KMS-11 (cell line): Measurements from ENCODE around the gene PPFIA1.

Experiments used
- H2AFZ ChIP-seq: fragments of 200-600 bp; sonication (generic); 2 replicates; pipeline ENCODE4 v1.6.1; 2016; ENCODE audit warnings: antibody characterized with exemption, mixed run types, low read depth
- H3K27ac ChIP-seq: fragments of 200-600 bp; sonication (generic); 2 replicates; pipeline ENCODE4 v1.6.1; 2016; ENCODE audit warnings: mild to moderate bottlenecking, mixed run types
- H3K27me3 ChIP-seq: fragments of 200-600 bp; sonication (generic); 2 replicates; pipeline ENCODE4 v1.6.1; 2017; ENCODE audit warnings: mild to moderate bottlenecking, low read depth, mixed run types, moderate library complexity; ENCODE audit not compliant: insufficient read depth
- H3K36me3 ChIP-seq: fragments of 200-600 bp; sonication (generic); 2 replicates; pipeline ENCODE4 v1.6.1; 2017; ENCODE audit warnings: mild to moderate bottlenecking, mixed run types; ENCODE audit not compliant: insufficient read depth
- H3K4me1 ChIP-seq: fragments of 200-600 bp; sonication (generic); 2 replicates; pipeline ENCODE4 v1.6.1; 2016; ENCODE audit warnings: mild to moderate bottlenecking, low read depth, mixed run types; ENCODE audit not compliant: poor library complexity, severe bottlenecking
- H3K4me2 ChIP-seq: fragments of 200-600 bp; sonication (generic); 2 replicates; pipeline ENCODE4 v1.7.0; 2016; ENCODE audit warnings: mild to moderate bottlenecking, mixed run types
- H3K4me3 ChIP-seq: fragments of 200-600 bp; sonication (generic); IDR thresholded peaks from 2 replicates; pipeline ENCODE4 v1.6.1; 2017; ENCODE audit warnings: low read depth, low read length, mixed read lengths; ENCODE audit not compliant: insufficient read depth
- H3K79me2 ChIP-seq: fragments of 200-600 bp; sonication (generic); 2 replicates; pipeline ENCODE4 v1.6.1; 2016; ENCODE audit warnings: low read depth, mixed run types; ENCODE audit not compliant: insufficient read depth
- H3K9ac ChIP-seq: fragments of 200-600 bp; sonication (generic); 2 replicates; pipeline ENCODE4 v1.6.1; 2016; ENCODE audit warnings: mild to moderate bottlenecking, mixed run types
- H4K20me1 ChIP-seq: fragments of 200-600 bp; sonication (generic); 2 replicates; pipeline ENCODE4 v1.6.1; 2016; ENCODE audit warnings: mild to moderate bottlenecking, mixed run types; ENCODE audit not compliant: insufficient read depth
- TF ChIP-seq, protein P1 (sequence below): fragments of 200-600 bp; sonication (generic); conservative IDR thresholded peaks from 2 replicates; pipeline ENCODE4 v1.6.1; 2017; ENCODE audit warnings: low read depth, mild to moderate bottlenecking, antibody characterized with exemption, low read length, moderate library complexity, mixed read lengths

PPFIA1 gene

DNA sequence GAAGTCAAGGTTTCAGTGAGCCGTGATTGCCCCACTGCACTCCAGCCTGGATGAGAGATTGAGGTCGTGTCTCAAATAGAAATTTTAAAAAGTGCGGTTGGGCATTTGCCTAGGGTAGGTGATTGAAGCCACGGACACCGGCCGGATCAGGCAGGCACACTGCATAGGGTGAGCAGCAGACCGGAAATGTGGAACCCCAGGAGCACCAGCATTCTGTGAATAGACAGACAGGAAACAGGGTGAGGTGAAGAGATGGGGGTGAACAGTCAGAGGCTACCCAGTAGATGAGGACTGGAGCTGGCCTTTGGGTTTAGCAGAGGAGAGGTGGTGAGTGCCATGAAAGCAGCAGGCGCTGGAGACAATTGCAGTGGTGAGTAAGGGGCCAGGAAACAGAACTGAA, 43.5 kb downstream of the PPFIA1 start:
- no peak overlapping the region for H3K9ac ChIP-seq
- H3K36me3 ChIP-seq: no peaks in the 10 kb centered on the region
- no peaks in the 10 kb centered on the region for H3K4me1 ChIP-seq
- H3K4me3 ChIP-seq: no peak overlapping the region
- no peak overlapping the region for H2AFZ ChIP-seq
- no peaks in the 10 kb centered on the region; the same call in 1 of the 2 replicates for H3K79me2 ChIP-seq
- H3K4me2 ChIP-seq: no peak overlapping the region
- TF ChIP-seq, protein P1, sequence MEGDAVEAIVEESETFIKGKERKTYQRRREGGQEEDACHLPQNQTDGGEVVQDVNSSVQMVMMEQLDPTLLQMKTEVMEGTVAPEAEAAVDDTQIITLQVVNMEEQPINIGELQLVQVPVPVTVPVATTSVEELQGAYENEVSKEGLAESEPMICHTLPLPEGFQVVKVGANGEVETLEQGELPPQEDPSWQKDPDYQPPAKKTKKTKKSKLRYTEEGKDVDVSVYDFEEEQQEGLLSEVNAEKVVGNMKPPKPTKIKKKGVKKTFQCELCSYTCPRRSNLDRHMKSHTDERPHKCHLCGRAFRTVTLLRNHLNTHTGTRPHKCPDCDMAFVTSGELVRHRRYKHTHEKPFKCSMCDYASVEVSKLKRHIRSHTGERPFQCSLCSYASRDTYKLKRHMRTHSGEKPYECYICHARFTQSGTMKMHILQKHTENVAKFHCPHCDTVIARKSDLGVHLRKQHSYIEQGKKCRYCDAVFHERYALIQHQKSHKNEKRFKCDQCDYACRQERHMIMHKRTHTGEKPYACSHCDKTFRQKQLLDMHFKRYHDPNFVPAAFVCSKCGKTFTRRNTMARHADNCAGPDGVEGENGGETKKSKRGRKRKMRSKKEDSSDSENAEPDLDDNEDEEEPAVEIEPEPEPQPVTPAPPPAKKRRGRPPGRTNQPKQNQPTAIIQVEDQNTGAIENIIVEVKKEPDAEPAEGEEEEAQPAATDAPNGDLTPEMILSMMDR: no peak
- H4K20me1 ChIP-seq: no peaks in the 10 kb centered on the region
- H3K27me3 ChIP-seq: no peaks in the 10 kb centered on the region
- H3K27ac ChIP-seq: no peak overlapping the region

DNA sequence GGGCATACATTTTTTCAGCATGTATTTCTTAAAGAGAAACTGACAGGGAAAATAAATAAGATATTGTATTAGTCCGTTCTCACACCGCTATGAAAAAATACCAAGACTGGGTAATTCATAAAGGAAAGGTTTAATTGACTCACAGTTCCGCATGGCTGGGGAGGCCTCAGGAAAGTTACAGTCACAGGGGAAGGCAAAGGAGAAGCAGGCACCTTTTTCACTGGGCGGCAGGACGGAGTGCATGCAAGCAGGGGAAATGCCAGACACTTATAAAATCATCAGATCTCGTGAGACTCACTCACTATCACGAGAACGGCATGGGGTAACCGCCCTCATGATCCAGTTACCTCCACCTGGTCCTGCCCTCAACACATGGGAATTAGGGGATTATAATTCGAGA, 44.2 kb downstream of the PPFIA1 start:
- no peak overlapping the region for H3K4me3 ChIP-seq
- H3K9ac ChIP-seq: no peak overlapping the region
- H3K27me3 ChIP-seq: no peaks in the 10 kb centered on the region
- TF ChIP-seq, protein P1: no peak
- H2AFZ ChIP-seq: no peak overlapping the region
- H3K4me1 ChIP-seq: no peaks in the 10 kb centered on the region
- no peaks in the 10 kb centered on the region for H4K20me1 ChIP-seq
- H3K36me3 ChIP-seq: no peaks in the 10 kb centered on the region
- no peak overlapping the region for H3K4me2 ChIP-seq
- H3K79me2 ChIP-seq: no peaks in the 10 kb centered on the region; the same call in 1 of the 2 replicates
- no peak overlapping the region for H3K27ac ChIP-seq

DNA sequence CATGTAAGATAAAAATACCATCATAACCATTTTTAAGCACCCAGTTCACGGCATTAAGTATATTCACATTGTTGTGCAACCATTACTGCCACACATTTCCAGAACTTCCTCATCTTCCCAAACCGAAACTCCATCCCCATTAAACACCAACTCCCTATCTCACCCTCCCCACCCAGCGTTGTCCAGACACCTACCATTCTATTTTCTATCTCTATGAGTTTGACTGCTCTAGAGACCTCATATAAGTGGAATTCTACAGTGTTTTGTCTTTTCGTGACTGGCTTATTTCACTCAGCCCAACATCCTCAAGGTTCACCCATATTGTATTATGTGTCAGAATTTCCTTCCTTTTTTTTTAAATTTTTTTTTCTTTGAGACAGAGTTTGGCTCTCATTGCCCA, 45.2 kb downstream of the PPFIA1 start:
- no peak overlapping the region for H3K27ac ChIP-seq
- H3K9ac ChIP-seq: no peak overlapping the region
- TF ChIP-seq, protein P1: no peak
- no peak overlapping the region for H3K4me2 ChIP-seq
- H3K79me2 ChIP-seq: no peaks in the 10 kb centered on the region; the same call in 1 of the 2 replicates
- no peak overlapping the region for H3K4me3 ChIP-seq
- no peak overlapping the region for H2AFZ ChIP-seq
- no peaks in the 10 kb centered on the region for H3K4me1 ChIP-seq
- no peaks in the 10 kb centered on the region for H3K36me3 ChIP-seq
- H4K20me1 ChIP-seq: no peaks in the 10 kb centered on the region
- no peaks in the 10 kb centered on the region for H3K27me3 ChIP-seq

DNA sequence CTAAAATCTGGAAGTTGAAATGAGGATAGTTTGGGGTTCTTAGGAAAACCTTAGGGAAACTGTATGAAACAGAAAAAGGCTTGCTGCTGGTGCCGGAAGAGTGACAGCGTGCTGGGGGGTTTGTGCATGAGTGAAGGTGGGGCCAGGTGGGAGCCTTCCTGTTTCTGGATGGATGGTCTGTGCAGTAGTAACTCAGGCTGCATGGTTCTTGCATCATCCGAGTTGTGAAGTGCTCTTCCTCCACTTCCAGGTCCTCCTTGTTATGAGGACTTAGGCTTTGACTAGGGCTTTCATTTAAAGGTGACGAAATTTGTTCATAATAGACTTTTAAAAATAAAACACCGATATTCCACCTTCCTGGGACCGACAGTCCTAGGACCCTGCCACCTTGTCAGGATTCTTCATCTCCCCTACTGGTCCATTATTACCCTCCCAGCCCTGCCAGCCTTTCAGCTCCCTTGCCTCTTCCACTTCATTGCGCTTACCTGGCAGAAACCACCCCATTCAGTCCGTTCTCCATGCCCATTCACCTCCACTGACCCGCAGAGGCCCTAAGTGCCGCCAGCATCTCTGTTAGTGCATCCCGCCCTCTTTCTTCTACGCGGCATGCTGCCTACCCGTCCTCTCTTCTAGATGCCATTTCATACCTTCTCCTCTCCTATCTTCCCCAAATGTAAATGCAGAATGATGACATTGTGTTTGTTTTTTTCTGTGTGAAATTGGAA, 47.3 kb downstream of the PPFIA1 start:
- Histone ChIP-seq H3K4me2 (no peak overlapping the region), H4K20me1 (no peaks in the 10 kb centered on the region), H3K79me2 (no peaks in the 10 kb centered on the region; the same call in 1 of the 2 replicates), H3K4me3 (no peak overlapping the region), H2AFZ (no peak overlapping the region), H3K27ac (no peak overlapping the region), H3K9ac (no peak overlapping the region), H3K27me3 (no peaks in the 10 kb centered on the region), H3K4me1 (no peaks in the 10 kb centered on the region), H3K36me3 (no peaks in the 10 kb centered on the region)
- TF ChIP-seq, protein P1: no peak
